Activated T-cell treated with anti-CD3 and anti-CD28 coated beads for 24 hours (primary cell): ENCODE results near the gene TMEM258.

Source experiments
- DNase-seq: peaks from one replicate; pipeline ENCODE4 v3.0.0-alpha.2; 2020; ENCODE audit warnings: low read depth

TMEM258 gene

DNA sequence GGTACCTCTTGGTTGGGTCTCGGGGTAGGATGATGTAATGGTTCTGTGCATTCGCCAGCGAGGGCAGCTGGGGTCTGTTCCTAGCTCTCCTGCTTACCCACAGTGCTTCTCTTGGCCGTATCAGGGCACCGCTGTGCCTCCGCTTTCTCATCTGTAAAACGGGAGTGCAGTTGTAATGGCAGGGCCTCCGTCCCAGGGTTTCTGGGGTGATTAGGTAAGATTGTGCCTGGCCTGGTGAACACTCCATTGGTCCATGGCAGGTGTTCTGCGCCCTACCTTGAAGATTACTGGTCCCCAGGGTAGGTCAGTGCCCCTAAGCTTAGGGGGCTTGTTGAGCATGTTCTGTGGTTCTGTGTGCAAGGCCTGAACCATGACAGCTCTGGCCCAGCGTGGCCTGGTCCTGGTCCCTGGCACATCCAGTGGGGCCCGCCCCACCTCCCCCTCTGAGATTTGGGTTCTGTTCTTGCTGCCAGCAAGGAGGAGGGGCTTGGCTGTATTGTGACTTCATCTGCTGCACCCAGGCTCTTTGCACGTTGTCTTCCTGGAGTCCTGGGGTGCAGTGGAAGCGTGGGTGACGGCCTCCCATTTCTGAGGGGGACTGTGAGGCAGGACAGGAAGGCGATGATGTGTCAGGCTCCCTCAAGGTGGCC is 35.1 kb downstream of the TMEM258 start:
- no peak for DNase-seq

DNA sequence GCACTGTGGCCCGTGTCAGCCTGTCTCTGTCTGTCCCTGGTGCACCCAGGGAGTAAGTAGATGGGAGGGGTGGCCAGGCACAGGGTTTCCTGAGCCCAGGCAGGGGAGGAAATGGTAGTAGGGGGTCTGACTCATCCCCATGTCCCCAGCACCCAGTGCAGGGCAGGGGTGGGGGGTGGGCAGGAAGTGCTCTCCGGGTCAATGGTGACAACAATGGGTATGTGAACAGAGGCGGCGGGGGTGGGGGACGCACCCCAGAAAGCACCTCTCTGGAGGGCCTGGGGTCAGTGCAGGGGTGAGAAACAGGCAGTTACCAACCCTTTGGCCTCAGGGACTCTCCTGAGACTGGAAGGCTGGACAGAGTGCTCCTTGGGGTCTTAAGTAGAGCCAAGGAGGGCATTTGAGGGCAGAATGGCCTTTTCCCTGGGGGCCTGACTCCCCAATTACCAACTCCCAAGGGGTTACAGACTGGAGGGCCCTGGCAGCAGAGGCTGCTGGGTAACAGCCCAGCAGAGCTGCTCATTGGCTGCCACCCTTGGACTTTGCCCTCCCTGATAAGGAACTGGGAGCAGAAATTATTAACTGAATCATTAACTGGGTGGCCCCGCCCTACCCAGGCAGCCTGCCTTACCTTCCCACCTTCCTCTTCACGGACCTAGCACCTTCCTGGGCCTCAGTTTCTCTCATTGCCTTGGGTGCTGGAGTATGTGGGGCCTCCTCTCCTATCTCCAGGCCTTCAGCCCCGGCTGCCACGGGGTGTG is 35.8 kb downstream of the TMEM258 start:
- DNase-seq, result no peak

DNA sequence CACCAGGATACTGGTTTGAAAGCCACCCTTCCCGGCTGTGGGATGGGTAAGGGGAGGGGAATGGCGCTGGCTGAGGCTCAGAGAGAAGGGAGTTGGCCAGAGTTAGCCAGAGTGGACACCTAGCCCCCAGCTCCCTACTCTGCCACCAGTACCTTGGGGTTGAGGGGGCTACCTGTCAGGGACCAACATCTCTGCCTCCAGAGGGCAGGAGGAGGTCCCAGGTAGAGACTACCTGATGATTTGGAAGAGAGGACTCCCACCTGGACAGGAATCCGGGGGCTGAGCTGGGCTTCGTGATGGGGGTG is 36.3 kb downstream of the TMEM258 start:
- DNase-seq, result no peak

DNA sequence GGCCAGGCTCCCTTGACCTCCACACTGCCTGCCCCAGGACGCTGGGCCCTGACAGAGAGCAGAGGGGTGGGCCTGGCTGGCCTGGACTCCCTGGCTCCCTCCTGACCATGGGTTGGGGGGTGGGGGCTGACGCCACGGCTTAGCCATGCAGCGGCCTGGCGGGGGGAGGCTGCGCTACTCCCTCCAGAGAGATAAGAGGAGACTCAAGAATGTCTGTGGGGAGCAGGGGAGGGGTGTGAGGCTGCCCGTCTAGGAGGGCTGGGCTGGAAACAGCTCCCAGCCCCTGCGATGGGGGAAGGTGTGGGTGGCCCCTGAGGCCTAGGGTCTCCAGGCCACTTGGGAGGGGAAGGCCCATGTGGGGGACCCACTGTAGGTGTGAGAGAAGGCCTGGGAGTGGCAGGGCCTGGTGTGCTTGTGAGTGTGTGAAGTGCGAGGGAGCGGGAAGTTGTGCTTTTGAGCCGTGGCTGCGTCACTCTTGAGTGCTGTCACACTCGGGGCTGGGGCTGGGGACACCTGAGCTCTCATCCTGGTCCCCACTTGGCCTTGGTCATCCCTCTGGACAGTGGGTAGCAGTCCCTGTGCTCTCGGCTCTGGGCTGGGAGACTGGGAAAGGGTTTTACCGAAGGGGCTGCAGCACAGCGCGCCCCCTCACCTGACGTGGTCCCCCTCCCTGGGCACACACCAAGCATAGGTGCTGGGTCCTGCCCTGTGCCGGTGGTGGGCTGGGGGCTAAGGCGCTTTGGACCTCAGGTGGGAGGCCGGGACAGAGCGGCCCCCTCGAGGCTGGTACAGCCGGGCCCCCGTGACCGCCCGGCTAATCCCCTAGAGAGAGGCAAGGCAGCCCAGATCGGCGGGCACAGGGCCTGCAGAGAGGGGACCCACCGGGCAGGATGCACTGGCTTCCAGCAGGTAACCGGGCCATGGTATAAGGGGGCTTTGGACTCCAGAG is 37.6 kb downstream of the TMEM258 start:
- no peak for DNase-seq

DNA sequence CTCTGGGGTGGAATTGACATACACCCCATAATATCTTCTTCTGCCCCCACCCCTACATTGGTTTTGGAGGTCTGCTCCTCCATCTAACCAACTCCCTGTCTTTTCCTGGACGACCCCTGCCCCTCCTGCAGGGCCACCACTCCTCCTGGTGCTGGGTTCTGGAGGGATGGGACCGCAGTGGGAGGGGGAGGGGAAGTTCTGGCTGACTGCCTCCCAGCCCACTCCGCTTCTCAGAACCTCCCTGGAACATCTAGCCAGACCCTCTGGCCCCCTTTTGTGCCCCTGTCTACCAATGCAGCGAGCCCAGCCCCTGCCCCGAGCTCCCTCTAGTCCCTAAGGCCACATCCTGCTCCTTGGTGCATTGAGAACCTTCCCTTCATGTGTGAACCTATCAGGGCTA is 38.7 kb downstream of the TMEM258 start:
- no peak for DNase-seq

DNA sequence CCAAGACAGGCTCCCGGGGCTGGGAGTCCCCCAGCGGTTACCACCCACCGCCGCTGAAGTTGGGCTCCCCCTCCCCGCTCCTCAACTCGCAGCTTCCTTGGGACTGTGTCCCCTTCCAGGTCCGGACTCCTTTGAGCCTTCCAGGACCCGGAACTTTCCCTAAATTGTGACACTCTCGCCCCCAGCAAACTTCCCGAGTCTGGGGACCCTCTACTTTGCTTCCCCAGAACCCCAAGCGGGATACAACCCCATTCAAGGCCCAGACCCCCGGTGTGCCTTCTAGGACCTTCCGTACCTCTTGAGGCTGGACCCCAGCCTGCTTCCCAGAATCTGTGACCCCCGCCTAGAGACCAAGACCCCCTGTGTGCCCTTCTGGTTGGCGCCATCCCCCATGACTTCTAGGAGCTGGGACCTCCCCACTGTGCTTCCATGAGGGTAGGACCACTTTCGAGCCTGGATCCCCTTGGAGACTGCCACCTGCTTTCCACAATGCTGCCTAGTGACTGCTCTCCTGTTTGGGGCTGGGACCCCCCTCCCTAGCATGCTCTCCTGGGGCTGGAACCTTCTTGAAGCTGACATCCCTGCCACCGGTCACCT is 39.4 kb downstream of the TMEM258 start:
- no peak for DNase-seq

DNA sequence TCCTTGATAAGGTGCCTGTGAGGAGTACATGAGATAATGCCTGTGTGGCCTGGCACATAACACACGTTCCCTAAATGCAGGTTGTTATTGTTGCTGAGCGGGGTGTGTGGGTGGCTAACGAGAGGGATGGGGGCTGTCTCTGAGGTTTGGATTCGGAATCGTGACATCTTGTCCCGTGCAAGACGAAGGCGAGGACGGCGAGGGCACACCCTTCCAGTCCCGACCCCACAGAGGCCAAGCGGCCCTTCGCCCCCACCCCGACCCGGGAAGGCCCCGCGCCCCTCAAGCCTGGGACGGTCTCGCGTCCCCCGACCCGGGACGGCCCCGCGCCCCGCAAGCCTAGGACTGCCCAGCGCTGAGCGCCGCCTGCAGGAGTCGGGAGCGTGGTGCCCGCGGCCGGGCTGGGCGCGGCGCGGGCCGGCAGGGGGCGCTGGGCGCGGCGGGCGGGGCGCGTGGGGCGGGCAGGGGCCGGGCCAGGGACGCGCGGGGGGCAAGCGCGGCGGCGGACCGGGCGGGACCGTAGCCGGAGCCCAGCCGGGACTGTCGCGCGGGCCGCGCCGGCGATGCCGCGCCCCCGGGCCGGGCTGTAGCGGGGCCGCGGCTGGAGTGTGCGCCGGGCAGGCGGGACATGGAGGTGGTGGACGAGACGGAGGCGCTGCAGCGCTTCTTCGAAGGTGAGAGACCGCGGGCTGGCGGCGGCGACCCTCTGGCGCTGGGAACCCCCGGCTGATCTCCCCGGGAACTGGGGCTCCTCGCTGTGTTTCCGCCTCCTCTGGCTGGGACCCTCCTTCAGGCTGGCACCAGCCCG is 40.1 kb downstream of the TMEM258 start, which contains the start of gene MYRF:
MYRF (plus strand) TSS at position 520 of the 808 bp plus-strand sequence; CDS start at position 629, 109 bp downstream.
- peak; percentile 44 for DNase-seq

DNA sequence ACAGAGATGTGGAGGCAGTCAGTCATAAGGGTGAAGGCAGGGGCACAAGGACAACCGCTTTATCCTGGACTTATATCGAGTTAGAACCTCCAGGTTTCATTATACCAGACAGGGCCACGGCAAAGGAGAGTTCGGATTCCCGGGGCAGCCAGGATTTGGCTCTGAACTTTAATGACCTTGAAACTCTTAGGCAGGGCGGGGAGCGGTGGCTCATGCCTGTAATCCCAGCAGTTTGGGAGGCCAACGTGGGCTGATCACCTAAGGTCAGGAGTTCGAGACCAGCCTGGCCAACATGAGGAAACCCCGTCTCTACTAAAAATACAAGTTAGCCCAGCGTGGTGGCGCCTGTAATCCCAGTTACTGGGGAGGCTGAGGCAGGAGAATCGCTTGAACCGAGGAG is 41.0 kb downstream of the TMEM258 start:
- no peak for DNase-seq

DNA sequence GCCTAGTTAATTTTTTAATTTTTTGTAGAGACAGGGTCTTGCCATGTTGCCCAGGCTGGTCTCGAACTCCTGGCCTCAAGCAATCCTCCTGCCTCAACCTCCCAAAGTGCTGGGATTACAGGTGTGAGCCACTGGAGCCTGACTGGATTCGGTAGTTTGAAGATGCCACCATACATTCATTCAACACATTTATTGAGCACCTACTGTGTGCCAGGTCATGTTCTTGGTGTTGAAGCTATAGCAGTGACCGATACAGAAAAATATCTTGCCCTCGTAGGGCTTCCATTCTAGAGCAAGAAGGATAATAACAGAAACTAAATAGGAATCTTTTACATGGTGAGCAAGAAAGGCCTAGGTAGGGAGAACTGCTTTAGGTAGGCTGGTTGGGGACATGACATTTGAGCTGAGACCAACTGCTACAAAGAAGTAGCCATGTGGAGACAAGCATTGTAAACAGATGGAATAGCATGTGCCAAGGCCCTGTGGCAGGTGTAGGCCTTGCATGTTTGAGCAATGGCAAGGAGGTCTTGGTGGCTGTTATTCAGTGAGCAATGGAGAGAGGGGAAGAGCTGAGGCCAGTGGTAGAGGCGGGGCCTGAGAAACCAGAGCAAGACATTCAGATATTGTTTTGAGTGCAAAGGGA is 41.6 kb downstream of the TMEM258 start:
- DNase-seq, result no peak

DNA sequence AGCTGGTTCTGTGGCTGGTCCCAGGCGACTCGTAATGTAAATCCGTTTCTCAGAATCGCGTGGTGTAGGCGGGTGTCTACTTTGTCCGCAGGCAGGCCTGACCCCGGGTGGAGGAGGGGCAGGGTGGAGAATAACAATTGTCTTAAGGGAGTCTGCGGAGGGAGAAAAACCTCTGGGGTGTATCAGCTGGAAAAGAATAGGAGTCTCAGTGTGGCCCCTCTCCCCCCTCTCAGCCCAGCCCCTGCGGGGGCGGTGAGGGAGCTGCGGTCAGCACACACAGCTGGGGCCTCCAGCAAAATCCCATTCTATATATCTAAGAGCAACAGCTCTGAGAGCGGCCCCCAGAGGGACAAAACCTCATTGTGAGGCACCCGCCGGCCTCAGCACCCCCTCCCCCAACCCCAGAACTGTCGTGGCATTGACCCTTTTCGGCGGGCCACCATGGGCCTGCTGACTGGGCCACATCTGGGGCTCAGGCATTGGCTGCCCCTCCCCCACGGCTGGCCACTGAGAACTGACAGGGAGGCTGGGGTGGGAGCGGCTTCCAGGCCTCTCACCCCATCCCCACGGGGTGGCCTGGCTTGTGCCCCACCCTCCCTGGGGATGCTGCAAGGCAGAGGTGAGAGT is 42.7 kb downstream of the TMEM258 start:
- no peak for DNase-seq

DNA sequence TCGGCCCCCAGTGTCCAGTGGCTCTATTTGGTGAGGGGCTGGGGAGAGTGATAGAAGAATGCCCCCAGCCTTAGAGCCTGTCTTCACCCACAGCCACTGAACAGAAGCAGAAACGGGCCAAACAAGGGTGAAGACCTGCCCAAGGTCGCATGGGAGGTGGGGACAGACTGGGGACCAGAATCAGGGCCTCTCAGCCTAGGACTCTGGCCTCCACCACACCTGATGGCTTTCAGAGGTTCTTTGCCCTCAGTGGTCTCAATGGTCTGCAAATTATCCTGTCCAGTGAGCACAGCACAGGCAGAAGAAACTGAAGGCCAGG is 44.5 kb downstream of the TMEM258 start:
- DNase-seq, result no peak

DNA sequence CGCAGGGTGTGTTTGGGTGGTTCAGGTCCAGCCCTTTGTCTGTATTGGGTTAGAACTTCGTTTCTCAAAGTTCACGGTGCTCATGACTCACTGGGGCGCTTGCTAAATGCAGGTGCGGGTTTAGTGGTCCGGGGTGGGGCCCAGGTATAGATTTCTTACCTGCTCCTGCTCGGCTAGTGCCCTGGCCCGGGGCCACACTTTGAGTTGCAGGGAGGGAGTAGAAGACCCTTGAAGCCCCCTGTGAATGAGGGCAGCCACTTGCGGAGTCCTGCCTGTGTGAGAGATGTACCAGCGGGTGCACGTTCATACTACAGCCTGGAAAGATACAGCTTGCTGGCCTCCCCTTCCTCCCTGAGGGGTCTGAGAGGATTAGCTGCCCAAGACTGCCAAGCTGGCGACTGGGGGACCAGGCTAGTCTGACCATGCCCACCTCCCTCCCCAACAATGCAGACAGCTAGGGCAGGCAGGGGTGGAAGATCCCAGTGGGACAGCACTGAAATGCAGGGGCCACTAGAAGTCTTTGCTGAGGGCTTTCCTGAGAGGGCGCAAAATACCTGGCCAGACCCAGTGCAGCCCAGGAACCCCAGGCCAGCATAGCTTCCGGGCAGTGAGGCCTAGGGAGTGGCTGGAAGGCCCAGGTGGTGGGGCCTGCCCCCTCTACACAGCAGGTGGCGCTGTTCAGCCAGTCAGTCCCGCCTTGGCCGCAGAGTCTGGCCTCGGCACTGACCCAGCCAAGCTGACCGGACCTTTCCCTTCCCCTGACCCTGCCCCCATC is 45.0 kb downstream of the TMEM258 start:
- DNase-seq, result no peak

DNA sequence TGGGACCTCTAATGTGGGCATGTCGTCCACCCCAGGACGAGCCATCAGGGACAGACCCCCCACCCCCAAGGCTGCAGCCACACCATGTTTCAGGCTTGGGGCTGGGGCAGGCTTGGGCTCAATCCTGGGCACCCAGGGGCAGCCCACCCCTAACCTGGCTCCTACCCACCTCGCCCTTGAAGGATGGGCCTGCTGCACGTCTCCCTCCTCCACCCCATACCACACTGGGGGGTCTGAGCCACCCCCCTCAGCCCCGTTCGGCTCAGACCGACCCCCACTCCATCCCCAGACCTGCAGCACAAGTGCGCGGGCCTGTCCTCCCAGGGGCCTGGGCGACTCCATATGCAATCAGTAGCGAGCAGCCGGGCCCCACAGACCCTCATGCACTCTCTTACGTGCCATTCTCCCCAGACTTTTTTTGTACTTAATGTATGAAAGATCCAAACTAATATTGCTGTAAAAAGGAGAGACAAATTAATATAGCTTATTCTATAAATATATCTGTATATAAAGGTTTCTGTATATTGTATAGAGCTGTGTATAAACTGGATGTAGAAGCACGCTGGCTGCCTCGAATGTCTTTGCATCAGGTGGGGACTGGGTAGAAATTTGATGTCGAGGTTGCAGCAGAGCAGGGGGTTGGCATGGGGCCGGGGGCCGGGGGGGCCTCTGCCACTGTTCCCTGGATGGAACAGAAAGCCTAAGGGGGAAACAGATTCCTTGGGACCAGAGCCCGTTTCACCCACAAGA is 45.8 kb downstream of the TMEM258 start:
- no peak for DNase-seq

DNA sequence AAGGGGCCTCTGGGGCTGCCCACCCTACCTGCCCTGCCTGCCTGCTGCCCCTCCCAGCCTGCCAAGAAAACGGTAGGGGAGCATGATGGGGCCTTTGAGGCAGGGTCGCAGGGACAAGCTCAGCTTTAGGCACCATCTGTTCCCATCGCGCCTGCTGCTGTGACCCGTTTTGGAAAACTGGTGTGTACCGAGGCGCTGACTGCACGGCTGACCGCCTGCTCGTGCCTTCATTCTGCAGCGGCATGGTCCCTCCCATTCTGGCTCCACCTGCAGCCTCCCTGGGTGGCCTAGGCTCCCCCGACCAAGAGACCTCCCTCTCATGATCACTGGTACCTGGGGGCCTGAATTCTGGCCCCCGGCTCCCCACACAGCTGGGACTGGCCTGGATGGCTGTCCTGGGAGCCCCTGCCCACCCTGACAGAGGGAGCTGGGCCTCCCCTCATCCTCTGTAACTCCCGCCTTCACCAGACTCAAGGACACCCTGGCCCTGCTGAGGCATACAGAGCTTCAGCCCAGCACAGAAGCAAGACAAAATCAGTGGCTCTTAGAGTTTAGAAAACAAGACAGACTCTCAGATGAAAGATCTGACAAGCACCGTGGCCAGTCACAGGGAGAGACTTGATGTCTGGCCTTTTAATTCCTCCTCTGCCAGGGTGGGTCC is 46.5 kb downstream of the TMEM258 start:
- DNase-seq, result no peak

DNA sequence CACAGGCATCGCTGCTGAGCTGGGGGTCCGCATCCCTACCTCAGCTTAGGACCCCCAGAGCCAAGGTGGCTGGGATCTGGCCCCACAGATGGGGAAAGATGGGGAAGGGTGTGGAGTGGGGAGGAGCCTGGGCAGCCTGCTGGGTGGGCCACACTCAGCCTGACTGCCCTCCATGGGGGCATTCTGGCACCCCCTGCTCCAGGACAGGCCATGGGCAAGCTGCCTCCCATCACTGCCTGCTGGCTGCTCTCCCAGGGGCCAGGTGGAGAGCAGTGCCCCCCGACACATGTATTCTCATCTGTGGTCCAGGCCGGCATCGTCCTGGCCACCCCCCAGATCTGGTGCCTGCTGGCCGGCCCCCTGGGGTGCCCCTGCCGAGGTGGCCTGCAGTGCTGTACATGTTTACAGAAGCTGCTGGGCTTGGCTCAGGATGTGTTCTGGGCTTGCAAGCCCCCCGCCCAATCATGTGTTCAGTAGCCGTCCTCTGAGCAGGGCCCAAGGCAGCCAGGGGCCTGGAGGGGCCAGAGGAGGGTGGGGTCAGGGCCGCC is 47.7 kb downstream of the TMEM258 start:
- DNase-seq, result no peak

DNA sequence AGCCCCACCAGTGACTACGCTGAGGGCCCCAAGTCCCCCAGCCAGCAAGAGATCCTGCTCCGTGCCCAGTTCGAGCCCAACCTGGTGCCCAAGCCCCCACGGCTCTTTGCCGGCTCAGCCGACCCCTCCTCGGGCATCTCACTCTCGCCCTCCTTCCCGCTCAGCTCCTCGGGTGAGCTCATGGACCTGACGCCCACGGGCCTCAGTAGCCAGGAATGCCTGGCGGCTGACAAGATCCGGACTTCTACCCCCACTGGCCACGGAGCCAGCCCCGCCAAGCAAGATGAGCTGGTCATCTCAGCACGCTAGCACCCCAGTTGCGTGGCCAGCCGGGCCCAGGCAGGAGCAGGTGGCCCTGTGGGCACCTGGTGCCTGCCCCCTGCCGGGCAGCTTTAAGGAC is 48.2 kb downstream of the TMEM258 start:
- DNase-seq, result no peak

DNA sequence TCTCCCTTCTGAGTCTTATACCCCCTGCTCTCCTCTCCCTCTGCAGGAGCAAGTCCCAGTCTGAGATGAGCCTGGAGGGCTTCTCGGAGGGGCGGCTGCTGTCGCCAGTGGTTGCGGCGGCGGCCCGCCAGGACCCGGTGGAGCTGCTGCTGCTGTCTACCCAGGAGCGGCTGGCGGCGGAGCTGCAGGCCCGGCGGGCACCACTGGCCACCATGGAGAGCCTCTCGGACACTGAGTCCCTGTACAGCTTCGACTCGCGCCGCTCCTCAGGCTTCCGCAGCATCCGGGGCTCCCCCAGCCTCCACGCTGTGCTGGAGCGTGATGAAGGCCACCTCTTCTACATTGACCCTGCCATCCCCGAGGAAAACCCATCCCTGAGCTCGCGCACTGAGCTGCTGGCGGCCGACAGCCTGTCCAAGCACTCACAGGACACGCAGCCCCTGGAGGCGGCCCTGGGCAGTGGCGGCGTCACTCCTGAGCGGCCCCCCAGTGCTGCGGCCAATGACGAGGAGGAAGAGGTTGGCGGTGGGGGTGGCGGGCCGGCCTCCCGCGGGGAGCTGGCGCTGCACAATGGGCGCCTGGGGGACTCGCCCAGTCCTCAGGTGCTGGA is 48.8 kb downstream of the TMEM258 start:
- DNase-seq, result no peak

DNA sequence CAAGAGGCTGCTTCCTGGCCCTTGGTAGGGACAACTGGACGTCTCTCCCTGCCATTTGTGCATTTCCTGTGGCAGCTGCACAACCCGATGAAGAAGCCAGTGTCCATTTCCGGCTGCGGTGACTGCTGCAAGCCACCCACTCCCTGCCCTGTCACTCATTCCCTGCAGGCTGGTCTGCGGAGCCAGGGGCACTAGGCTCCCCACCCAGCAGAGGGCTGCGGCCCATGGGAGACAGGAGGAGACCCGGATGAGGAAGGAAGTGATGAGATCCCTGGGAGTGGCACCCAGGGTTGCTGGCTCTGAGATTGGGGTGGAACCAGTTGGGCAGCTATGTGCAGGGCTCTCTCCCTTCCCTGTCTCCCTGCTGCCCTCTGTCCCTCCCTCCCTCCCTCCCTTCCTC is 50.0 kb downstream of the TMEM258 start:
- no peak for DNase-seq
